GM23248 (cell line): ENCODE data around the gene ITGA6. TPM values are rescaled to one million over a fixed set of nuclear protein-coding genes. Genes with fewer than 3 reads are reported as not detected.

Source experiments
- DNase-seq: peaks from one replicate; pipeline ENCODE4 v3.0.0-alpha.2; 2015
- H2AFZ ChIP-seq: fragments of 200-600 bp; sonication (generic); 2 replicates; pipeline ENCODE4 v1.6.1; 2016; ENCODE audit warnings: antibody characterized with exemption
- H3F3A ChIP-seq: fragments of 200-600 bp; sonication (generic); 2 replicates; pipeline ENCODE4 v1.6.1; 2016; ENCODE audit warnings: mild to moderate bottlenecking, antibody characterized with exemption, mixed run types; ENCODE audit not compliant: insufficient read depth
- H3K27ac ChIP-seq: fragments of 200-600 bp; sonication (generic); 2 replicates; pipeline ENCODE4 v1.5.1; 2016; ENCODE audit warnings: mild to moderate bottlenecking
- H3K27me3 ChIP-seq: fragments of 200-600 bp; sonication (generic); replicated peaks from 2 replicates; pipeline ENCODE4 v1.6.1; 2016; ENCODE audit warnings: mild to moderate bottlenecking; ENCODE audit not compliant: insufficient read depth
- H3K36me3 ChIP-seq: fragments of 200-600 bp; sonication (generic); 2 replicates; pipeline ENCODE4 v1.6.1; 2016; ENCODE audit warnings: low read depth, mild to moderate bottlenecking
- H3K4me1 ChIP-seq: fragments of 200-600 bp; sonication (generic); 2 replicates; pipeline ENCODE4 v1.6.1; 2016; ENCODE audit warnings: mild to moderate bottlenecking; ENCODE audit not compliant: insufficient read depth
- H3K4me2 ChIP-seq: fragments of 200-600 bp; sonication (generic); one replicate; pipeline ENCODE4 v1.6.1; 2016; ENCODE audit warnings: mild to moderate bottlenecking; ENCODE audit not compliant: unreplicated experiment
- H3K4me3 ChIP-seq: fragments of 200-600 bp; sonication (generic); 2 replicates; pipeline ENCODE4 v1.5.1; 2016; ENCODE audit warnings: mild to moderate bottlenecking
- H3K79me2 ChIP-seq: fragments of 200-600 bp; sonication (generic); 2 replicates; pipeline ENCODE4 v1.6.1; 2016; ENCODE audit warnings: mild to moderate bottlenecking; ENCODE audit not compliant: insufficient read depth
- H3K9ac ChIP-seq: fragments of 200-600 bp; sonication (generic); 2 replicates; pipeline ENCODE4 v1.6.1; 2016; ENCODE audit warnings: mild to moderate bottlenecking
- H3K9me2 ChIP-seq: fragments of 200-600 bp; sonication (generic); 2 replicates; pipeline ENCODE4 v1.6.1; 2016; ENCODE audit warnings: mixed run types, mild to moderate bottlenecking, moderate library complexity; ENCODE audit not compliant: insufficient read depth
- H3K9me3 ChIP-seq: fragments of 200-600 bp; sonication (generic); one replicate; pipeline ENCODE4 v1.6.1; 2017; ENCODE audit warnings: low read depth
- H4K20me1 ChIP-seq: fragments of 200-600 bp; sonication (generic); 2 replicates; pipeline ENCODE4 v1.6.0; 2016; ENCODE audit not compliant: insufficient read depth
- EZH2 ChIP-seq: fragments of 200-600 bp; sonication (generic); IDR thresholded peaks from 2 replicates; pipeline ENCODE4 v1.6.1; 2018; ENCODE audit warnings: antibody characterized with exemption, mild to moderate bottlenecking; ENCODE audit not compliant: insufficient read depth, poor library complexity, severe bottlenecking
- EZH2phosphoT487 ChIP-seq: fragments of 200-600 bp; sonication (generic); IDR thresholded peaks from 2 replicates; pipeline ENCODE4 v1.6.1; 2018; ENCODE audit warnings: antibody characterized with exemption, moderate library complexity, mild to moderate bottlenecking, low read depth; ENCODE audit not compliant: insufficient read depth
- WGBS, 2 experiments: methylation state at CpG; one replicate each; pipeline ENCODE4 v1.1.6; 2015 to 2017; ENCODE audit warnings: low lambda C conversion rate in 2 of 2, low coverage in 1 of 2; ENCODE audit errors: missing lambda C conversion rate in 2 of 2; 5-methylcytosine and 5-hydroxymethylcytosine counted together
- in situ Hi-C: fragments of 300-500 bp; cut with MboI; formaldehyde crosslinking; loops from 2 replicates; pipeline ENCODE4 v1.15.0; 2020
- polyA plus RNA-seq: library from polyadenylated mRNA; unstranded; fragments of >200 nt; fragmentation: Nextera tagmentation; extraction: Ambion mirVana; gene quantifications from 2 replicates; pipeline ENCODE4 v1.2.1, GENCODE V29; 2016
- total RNA-seq: library from RNA; depleted of rRNA; stranded (reverse); fragments of >200 nt; shearing (Covaris generic); gene quantifications from 2 replicates; pipeline ENCODE4 v1.2.3, GENCODE V29; 2014

Gene ITGA6
- total and polyA plus RNA-seq, 2 experiments from 2014 or later: 20.3 to 45.4 TPM

- no peaks in the 10 kb centered on the region for H3K9me2 ChIP-seq
- H3F3A ChIP-seq: peaks cover 12% of the 10 kb centered on the region
- no peaks in the 10 kb centered on the region for H3K36me3 ChIP-seq
- no peak overlapping the region for H2AFZ ChIP-seq
- in situ Hi-C loops: no loop called here
- no peak overlapping the region for H3K4me3 ChIP-seq
- H3K4me1 ChIP-seq: peaks cover 27% of the 10 kb centered on the region
- H3K4me2 ChIP-seq: no peak overlapping the region
- no peak for DNase-seq
- no peaks in the 10 kb centered on the region for H3K79me2 ChIP-seq
- TF ChIP-seq EZH2phosphoT487 (no peak), EZH2 (no peak)
- H4K20me1 ChIP-seq: no peaks in the 10 kb centered on the region
- no peak overlapping the region for H3K9ac ChIP-seq
- H3K9me3 ChIP-seq: no peaks in the 10 kb centered on the region
- 91 to 100% methylated on average over 1 of the region's 1 CpG for WGBS, 2 experiments
- no peaks in the 10 kb centered on the region for H3K27me3 ChIP-seq
- H3K27ac ChIP-seq: no peak overlapping the region
Measured at GRCh38 chr2:172409042-172409441, 18.3 kb upstream of the ITGA6 start.

DNA sequence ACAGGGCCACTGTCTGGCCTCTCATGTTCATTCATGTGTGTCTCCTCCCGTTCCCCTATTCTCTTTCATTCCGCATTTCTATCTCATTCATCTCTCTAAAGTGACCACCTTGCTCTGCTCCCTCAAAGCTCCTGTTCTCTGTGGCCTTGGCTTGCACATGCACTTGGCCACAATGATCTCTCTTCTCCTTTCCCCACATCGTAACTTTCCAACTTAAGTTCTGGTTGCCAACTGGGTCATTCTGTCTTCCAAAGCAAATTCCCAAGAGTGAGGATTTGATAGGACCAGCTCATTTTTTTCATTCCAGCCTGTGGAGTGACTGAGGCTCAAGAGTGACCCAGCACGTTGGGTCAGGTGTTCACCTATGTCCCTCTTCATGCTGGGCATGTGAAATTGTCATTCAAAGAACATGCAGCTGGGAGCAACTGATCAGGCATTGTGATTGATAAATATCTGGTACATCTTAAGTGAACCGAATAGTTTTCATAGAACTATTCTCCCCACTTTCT is 14.3 kb upstream of the ITGA6 start:
- H2AFZ ChIP-seq: no peak overlapping the region
- no peaks in the 10 kb centered on the region for H3K27me3 ChIP-seq
- no peaks in the 10 kb centered on the region for H3K36me3 ChIP-seq
- TF ChIP-seq EZH2 (no peak), EZH2phosphoT487 (no peak)
- no peak for DNase-seq
- no peaks in the 10 kb centered on the region for H3F3A ChIP-seq
- H3K4me2 ChIP-seq: no peak overlapping the region
- H3K4me1 ChIP-seq: no peaks in the 10 kb centered on the region
- H3K79me2 ChIP-seq: no peaks in the 10 kb centered on the region
- H3K9me2 ChIP-seq: no peaks in the 10 kb centered on the region
- WGBS, 2 experiments: 50 to 52% methylated on average over 5 of the region's 5 CpGs
- H3K27ac ChIP-seq: no peak overlapping the region
- H4K20me1 ChIP-seq: no peaks in the 10 kb centered on the region
- in situ Hi-C loops: no loop called here
- no peak overlapping the region for H3K9ac ChIP-seq
- H3K4me3 ChIP-seq: no peak overlapping the region
- no peaks in the 10 kb centered on the region for H3K9me3 ChIP-seq

DNA sequence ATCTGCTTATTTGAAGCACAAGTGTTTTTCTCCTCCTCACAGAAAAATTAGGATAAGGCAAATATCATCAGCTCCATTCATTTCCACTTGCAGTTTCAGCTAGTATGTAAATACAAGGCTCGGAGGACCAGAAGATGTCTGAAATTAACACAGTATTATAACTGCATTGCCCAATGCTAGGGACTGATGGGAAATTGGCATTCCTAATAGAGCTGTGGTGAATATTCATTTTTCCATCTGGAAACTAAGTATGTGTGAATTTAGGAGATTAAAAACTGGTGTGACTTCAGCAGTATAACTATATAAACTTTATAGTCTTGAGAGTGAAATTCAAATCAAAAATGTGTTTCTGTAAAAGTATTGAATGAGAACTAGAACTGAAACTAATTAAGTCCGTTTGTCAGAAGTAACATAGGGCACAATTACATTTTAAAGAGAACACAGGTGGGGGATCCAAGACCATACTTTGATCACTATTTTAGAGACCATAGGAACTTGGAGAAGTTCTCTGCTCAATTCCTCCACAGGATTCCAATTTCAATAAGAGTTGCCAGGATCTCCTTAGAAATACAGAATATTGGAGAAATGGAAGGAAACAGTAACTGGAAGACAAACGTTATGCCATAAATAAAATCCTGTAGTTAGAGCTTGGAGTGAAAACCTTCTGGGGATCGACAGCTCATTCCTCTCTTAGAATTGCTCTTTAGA is 12.1 kb upstream of the ITGA6 start:
- Histone ChIP-seq H3K4me3 (no peak overlapping the region), H3K36me3 (no peaks in the 10 kb centered on the region), H2AFZ (no peak overlapping the region), H3K27ac (no peak overlapping the region), H3K9me2 (no peaks in the 10 kb centered on the region), H3K4me2 (no peak overlapping the region), H4K20me1 (no peaks in the 10 kb centered on the region), H3K79me2 (no peaks in the 10 kb centered on the region), H3K9ac (no peak overlapping the region), H3K4me1 (no peaks in the 10 kb centered on the region), H3K27me3 (no peaks in the 10 kb centered on the region), H3K9me3 (no peaks in the 10 kb centered on the region), H3F3A (no peaks in the 10 kb centered on the region)
- WGBS, 2 experiments: 28% methylated on average over 4 of the region's 4 CpGs
- in situ Hi-C loops: no loop called here
- DNase-seq: no peak
- TF ChIP-seq EZH2 (no peak), EZH2phosphoT487 (no peak)

- 79 to 80% methylated on average over 1 of the region's 1 CpG for WGBS, 2 experiments
- Histone ChIP-seq H3K4me2 (no peak overlapping the region), H3K4me3 (no peak overlapping the region), H2AFZ (no peak overlapping the region), H3K9ac (no peak overlapping the region), H3K36me3 (no peaks in the 10 kb centered on the region), H3K27me3 (no peaks in the 10 kb centered on the region), H3K79me2 (no peaks in the 10 kb centered on the region), H3K4me1 (no peaks in the 10 kb centered on the region), H3K27ac (no peak overlapping the region), H3K9me2 (no peaks in the 10 kb centered on the region), H3K9me3 (no peaks in the 10 kb centered on the region), H4K20me1 (no peaks in the 10 kb centered on the region), H3F3A (no peaks in the 10 kb centered on the region)
- in situ Hi-C loops: no loop called here
- TF ChIP-seq EZH2 (no peak), EZH2phosphoT487 (no peak)
- no peak for DNase-seq
Measured at GRCh38 chr2:172415865-172416183, 11.6 kb upstream of the ITGA6 start.
